ENCODE data around the gene RFC5. TPM values are rescaled to one million over a fixed set of nuclear protein-coding genes. Genes with fewer than 3 reads are reported as not detected.

RFC5 gene
- total RNA-seq, 1 experiment from 2014 or later, result 34.7 TPM

GRCh38 chr12:118034429-118035189, 18.1 kb downstream of the RFC5 start:
- DNase-seq, result peak; percentile 18 to 45
- H3K27ac ChIP-seq, result no peak overlapping the region

GRCh38 chr12:118035190-118036041, 18.9 kb downstream of the RFC5 start:
- H3K36me3 ChIP-seq (ENCODE audit: low read depth), result peaks cover 42% of the 10 kb centered on the region; the same call in 1 of the 2 replicates
- DNase-seq, result no peak
- intact Hi-C loops (cut with micrococcal nuclease; ENCODE audit: unreplicated experiment), result loop anchor here (1.0 to 2.0 kb wide), 2 partner anchors 19 to 160 kb away; partner anchors contain the start of gene RFC5
- no peak overlapping the region for H3K4me2 ChIP-seq
- no peaks in the 10 kb centered on the region for H3K9me2 ChIP-seq (ENCODE audit: insufficient read depth)
- TF ChIP-seq EZH2 (IDR thresholded peaks at IDR 0.05; ENCODE audit: low read depth) (no peak), CTCF (conservative IDR thresholded peaks at IDR 0.05) (no peak)
- 0 out of 2 replicates have a peak, but pooled peaks cover 3% of the 10 kb centered on the region for H4K20me1 ChIP-seq (ENCODE audit: insufficient read depth)
- H3K79me2 ChIP-seq (ENCODE audit: low read depth), result no peaks in the 10 kb centered on the region
- H2AFZ ChIP-seq, result no peak overlapping the region
- H3K9me3 ChIP-seq (ENCODE audit: insufficient read depth, low read depth), result no peaks in the 10 kb centered on the region
- BruUV-seq (replicated peaks), result no TSS peak
- no peak overlapping the region for H3K27ac ChIP-seq
- H3K27me3 ChIP-seq (ENCODE audit: insufficient read depth, low read depth), result no peaks in the 10 kb centered on the region
- peaks cover 23% of the 10 kb centered on the region; the same call in 1 of the 2 replicates for H3F3A ChIP-seq (ENCODE audit: insufficient read depth, low read depth)
- ChIA-PET POLR2A (ENCODE audit: unreplicated experiment) (interaction anchor here (0.7 kb wide), 1 partner anchor 19 kb away, joined by 5 read pairs; no protein-coding TSS in a partner anchor), CTCF (interaction anchor here (0.7 to 1.9 kb wide), 2 partner anchors 25 to 160 kb away, joined by 3 to 8 read pairs; partner anchors contain the start of gene WSB2)
- H3K4me3 ChIP-seq, result no peak overlapping the region
- H3K4me1 ChIP-seq (replicated peaks; ENCODE audit: insufficient read depth), result no peaks in the 10 kb centered on the region

More at GRCh38 chr12:118034429-118035189, 18.1 kb downstream of the RFC5 start:
- Histone ChIP-seq H2AFZ (no peak overlapping the region), H3F3A (ENCODE audit: insufficient read depth, low read depth) (peaks cover 23% of the 10 kb centered on the region; the same call in 1 of the 2 replicates), H3K27me3 (ENCODE audit: insufficient read depth, low read depth) (no peaks in the 10 kb centered on the region), H4K20me1 (ENCODE audit: insufficient read depth) (0 out of 2 replicates have a peak, but pooled peaks cover 3% of the 10 kb centered on the region), H3K4me3 (no peak overlapping the region), H3K79me2 (ENCODE audit: low read depth) (no peaks in the 10 kb centered on the region), H3K36me3 (ENCODE audit: low read depth) (peaks cover 42% of the 10 kb centered on the region; the same call in 1 of the 2 replicates), H3K4me2 (no peak overlapping the region), H3K9me3 (ENCODE audit: insufficient read depth, low read depth) (no peaks in the 10 kb centered on the region), H3K4me1 (replicated peaks; ENCODE audit: insufficient read depth) (no peaks in the 10 kb centered on the region), H3K9me2 (ENCODE audit: insufficient read depth) (no peaks in the 10 kb centered on the region)
- BruUV-seq (replicated peaks), result no TSS peak
- ChIA-PET CTCF (interaction anchor here (0.6 to 1.9 kb wide), 3 partner anchors 26 to 176 kb away, joined by 3 to 8 read pairs (median 3); partner anchors contain the start of gene WSB2), POLR2A (ENCODE audit: unreplicated experiment) (interaction anchor here (0.6 to 0.7 kb wide), 2 partner anchors 20 to 151 kb away, joined by 5 to 16 read pairs; no protein-coding TSS in a partner anchor)
- intact Hi-C loops (cut with micrococcal nuclease; ENCODE audit: unreplicated experiment), result loop anchor here (1.0 to 2.0 kb wide), 2 partner anchors 18 to 159 kb away; partner anchors contain the start of gene RFC5
- peak; percentile 63 for TF ChIP-seq CTCF (conservative IDR thresholded peaks at IDR 0.05)
- TF ChIP-seq EZH2 (IDR thresholded peaks at IDR 0.05; ENCODE audit: low read depth), result no peak
